ENCODE data around the gene EHF.
A peak's percentile ranks its signal among the peaks of the same experiment; 100 is the strongest.
"Not testable (repeated sequence)": the region's sequence is repeated elsewhere in the genome, so short reads cannot be mapped to it uniquely, and the experiment has no call there.

Gene EHF

GRCh38 chr11:34682825-34683224 lies 61.9 kb downstream of the EHF start:
- POLR2A ChIA-PET (ENCODE audit: low non-redundant PET), result no interaction called here
- H3K27ac ChIP-seq, result no peak overlapping the region
- CTCF ChIA-PET, result no interaction called here
- DNase-seq (ENCODE audit: low spot score), result peak; percentile 79
- TF ChIP-seq CTCF (conservative IDR thresholded peaks at IDR 0.05; ENCODE audit: low read depth), result no peak

- POLR2A ChIA-PET (ENCODE audit: low non-redundant PET), result no interaction called here
- CTCF ChIA-PET, result no interaction called here
- no peak overlapping the region for H3K27ac ChIP-seq
- no peak for TF ChIP-seq CTCF (conservative IDR thresholded peaks at IDR 0.05; ENCODE audit: low read depth)
- no peak for DNase-seq (ENCODE audit: low spot score)
Measured at GRCh38 chr11:34683396-34683795, 62.5 kb downstream of the EHF start.

- TF ChIP-seq CTCF (conservative IDR thresholded peaks at IDR 0.05; ENCODE audit: low read depth), result no peak
- no peak overlapping the region for H3K27ac ChIP-seq
- DNase-seq (ENCODE audit: low spot score), result no peak
- POLR2A ChIA-PET (ENCODE audit: low non-redundant PET), result no interaction called here
- CTCF ChIA-PET, result no interaction called here
Measured at GRCh38 chr11:34685864-34686263, 65.0 kb downstream of the EHF start.

GRCh38 chr11:34692299-34692698 lies 71.4 kb downstream of the EHF start:
- POLR2A ChIA-PET (ENCODE audit: low non-redundant PET); DNase-seq (ENCODE audit: low spot score); CTCF ChIA-PET; H3K27ac ChIP-seq: not testable (repeated sequence)

GRCh38 chr11:34696862-34697261 lies 76.0 kb downstream of the EHF start:
- DNase-seq (ENCODE audit: low spot score), result no peak
- no peak overlapping the region for H3K27ac ChIP-seq
- CTCF ChIA-PET, result no interaction called here
- POLR2A ChIA-PET (ENCODE audit: low non-redundant PET), result no interaction called here
- no peak for TF ChIP-seq CTCF (conservative IDR thresholded peaks at IDR 0.05; ENCODE audit: low read depth)

GRCh38 chr11:34706709-34707461 lies 86.0 kb downstream of the EHF start:
- POLR2A ChIA-PET (ENCODE audit: low non-redundant PET), result no interaction called here
- no peak for DNase-seq (ENCODE audit: low spot score)
- H3K27ac ChIP-seq, result no peak overlapping the region
- CTCF ChIA-PET, result no interaction called here
- TF ChIP-seq CTCF (conservative IDR thresholded peaks at IDR 0.05; ENCODE audit: low read depth), result no peak

- POLR2A ChIA-PET (ENCODE audit: low non-redundant PET), result no interaction called here
- H3K27ac ChIP-seq, result no peak overlapping the region
- CTCF ChIA-PET, result no interaction called here
- no peak for DNase-seq (ENCODE audit: low spot score)
- no peak for TF ChIP-seq CTCF (conservative IDR thresholded peaks at IDR 0.05; ENCODE audit: low read depth)
Measured at GRCh38 chr11:34707462-34707840, 86.6 kb downstream of the EHF start.
